Chondrocyte (in vitro differentiated cells): Measurements from ENCODE around the gene NMUR2. TPM values are rescaled to one million over a fixed set of nuclear protein-coding genes. Genes with fewer than 3 reads are reported as not detected.

ENCODE experiments used
- DNase-seq: peaks from one replicate; pipeline ENCODE4 v3.0.0; 2021; ENCODE audit warnings: mixed read lengths, low spot score
- H3K27ac Mint-ChIP-seq: one replicate; pipeline ENCODE4 v1.8.0; 2021; ENCODE audit warnings: mild to moderate bottlenecking, moderate library complexity, mixed read lengths; ENCODE audit not compliant: unreplicated experiment
- H3K27me3 Mint-ChIP-seq: 2 replicates; pipeline ENCODE4 v1.8.0; 2021; ENCODE audit warnings: low read depth, mixed read lengths
- H3K36me3 Mint-ChIP-seq: 2 replicates; pipeline ENCODE4 v1.8.0; 2021; ENCODE audit warnings: low read depth, mixed read lengths
- H3K4me1 Mint-ChIP-seq: 2 replicates; pipeline ENCODE4 v1.8.0; 2021; ENCODE audit warnings: low read depth, mild to moderate bottlenecking, mixed read lengths
- H3K4me3 Mint-ChIP-seq: one replicate; pipeline ENCODE4 v1.8.0; 2021; ENCODE audit warnings: mild to moderate bottlenecking, moderate library complexity, mixed read lengths; ENCODE audit not compliant: unreplicated experiment
- H3K9me3 Mint-ChIP-seq: 2 replicates; pipeline ENCODE4 v1.8.0; 2021; ENCODE audit warnings: low read depth, mixed read lengths
- total RNA-seq: library from RNA; stranded (reverse); gene quantifications from 3 replicates; pipeline ENCODE4 v1.2.1, GENCODE V29; 2021
- TF ChIP-seq, protein P1 (sequence below): fragments of 200-600 bp; sonication (generic); IDR thresholded peaks from 2 replicates; pipeline ENCODE4 v1.5.0; 2021; ENCODE audit warnings: antibody characterized with exemption, mild to moderate bottlenecking, moderate library complexity

NMUR2 gene
- total RNA-seq, 1 donor from 2014 or later: not detected

GRCh38 chr5:152366716-152367115 is 38.4 kb downstream of the NMUR2 start:
- Mint-ChIP-seq H3K4me1 (no peaks in the 10 kb centered on the region), H3K4me3 (no peak overlapping the region), H3K27me3 (no peaks in the 10 kb centered on the region), H3K36me3 (no peaks in the 10 kb centered on the region), H3K27ac (no peak overlapping the region), H3K9me3 (no peaks in the 10 kb centered on the region)
- TF ChIP-seq, protein P1, sequence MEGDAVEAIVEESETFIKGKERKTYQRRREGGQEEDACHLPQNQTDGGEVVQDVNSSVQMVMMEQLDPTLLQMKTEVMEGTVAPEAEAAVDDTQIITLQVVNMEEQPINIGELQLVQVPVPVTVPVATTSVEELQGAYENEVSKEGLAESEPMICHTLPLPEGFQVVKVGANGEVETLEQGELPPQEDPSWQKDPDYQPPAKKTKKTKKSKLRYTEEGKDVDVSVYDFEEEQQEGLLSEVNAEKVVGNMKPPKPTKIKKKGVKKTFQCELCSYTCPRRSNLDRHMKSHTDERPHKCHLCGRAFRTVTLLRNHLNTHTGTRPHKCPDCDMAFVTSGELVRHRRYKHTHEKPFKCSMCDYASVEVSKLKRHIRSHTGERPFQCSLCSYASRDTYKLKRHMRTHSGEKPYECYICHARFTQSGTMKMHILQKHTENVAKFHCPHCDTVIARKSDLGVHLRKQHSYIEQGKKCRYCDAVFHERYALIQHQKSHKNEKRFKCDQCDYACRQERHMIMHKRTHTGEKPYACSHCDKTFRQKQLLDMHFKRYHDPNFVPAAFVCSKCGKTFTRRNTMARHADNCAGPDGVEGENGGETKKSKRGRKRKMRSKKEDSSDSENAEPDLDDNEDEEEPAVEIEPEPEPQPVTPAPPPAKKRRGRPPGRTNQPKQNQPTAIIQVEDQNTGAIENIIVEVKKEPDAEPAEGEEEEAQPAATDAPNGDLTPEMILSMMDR: no peak
- no peak for DNase-seq

DNA sequence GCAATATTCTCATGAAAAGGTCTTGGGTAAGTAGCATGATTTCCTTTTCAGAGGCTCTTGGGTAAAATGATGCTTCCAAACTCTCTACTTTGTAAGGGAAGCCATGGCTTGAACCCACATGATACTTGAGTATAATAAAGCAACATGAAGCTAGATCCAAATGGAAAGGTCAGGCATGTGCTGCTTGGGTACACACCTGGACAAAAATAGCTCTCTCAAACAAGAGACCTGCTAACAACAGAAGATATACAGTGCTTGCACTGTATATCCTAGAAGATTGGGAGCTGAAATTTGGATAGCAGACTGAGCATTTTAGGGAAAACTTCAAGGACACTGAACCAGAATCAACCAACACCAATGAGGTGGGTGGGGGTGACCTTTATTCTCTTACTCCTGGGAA is 40.2 kb downstream of the NMUR2 start:
- TF ChIP-seq, protein P1: no peak
- H3K4me1 Mint-ChIP-seq: no peaks in the 10 kb centered on the region
- H3K4me3 Mint-ChIP-seq: no peak overlapping the region
- peaks cover 5% of the 10 kb centered on the region for H3K27me3 Mint-ChIP-seq
- no peak overlapping the region for H3K27ac Mint-ChIP-seq
- H3K36me3 Mint-ChIP-seq: no peaks in the 10 kb centered on the region
- no peaks in the 10 kb centered on the region for H3K9me3 Mint-ChIP-seq
- no peak for DNase-seq

DNA sequence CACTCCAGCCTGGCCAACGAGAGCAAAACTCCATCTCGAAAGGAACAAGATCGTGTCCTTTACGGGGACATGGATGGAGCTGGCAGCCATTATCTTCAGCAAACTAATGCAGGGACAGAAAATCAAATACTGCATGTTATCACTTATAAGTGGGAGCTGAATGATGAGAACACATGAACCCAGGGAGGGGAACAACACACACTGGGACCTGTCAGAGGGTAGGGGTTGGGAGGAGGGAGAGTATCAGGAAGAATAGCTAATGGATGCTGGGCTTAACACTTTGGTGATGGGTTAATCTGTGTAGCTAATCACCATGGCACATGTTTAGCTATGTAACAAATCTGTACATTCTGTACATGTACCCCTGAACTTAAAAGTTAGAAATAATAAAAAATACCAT is 40.9 kb downstream of the NMUR2 start:
- Mint-ChIP-seq H3K4me1 (no peaks in the 10 kb centered on the region), H3K9me3 (no peaks in the 10 kb centered on the region), H3K36me3 (no peaks in the 10 kb centered on the region), H3K4me3 (no peak overlapping the region), H3K27me3 (peaks cover 5% of the 10 kb centered on the region), H3K27ac (no peak overlapping the region)
- TF ChIP-seq, protein P1: no peak
- no peak for DNase-seq

- TF ChIP-seq, protein P1: no peak
- Mint-ChIP-seq H3K4me3 (no peak overlapping the region), H3K9me3 (no peaks in the 10 kb centered on the region), H3K27ac (no peak overlapping the region), H3K4me1 (no peaks in the 10 kb centered on the region), H3K27me3 (peaks cover 12% of the 10 kb centered on the region), H3K36me3 (no peaks in the 10 kb centered on the region)
- DNase-seq: no peak
Measured at GRCh38 chr5:152358861-152359568, 46.1 kb downstream of the NMUR2 start.

- Mint-ChIP-seq H3K27ac (no peak overlapping the region), H3K9me3 (no peaks in the 10 kb centered on the region), H3K4me1 (no peaks in the 10 kb centered on the region), H3K4me3 (no peak overlapping the region), H3K27me3 (peaks cover 15% of the 10 kb centered on the region), H3K36me3 (no peaks in the 10 kb centered on the region)
- TF ChIP-seq, protein P1: no peak
- DNase-seq: no peak
Measured at GRCh38 chr5:152356506-152356905, 48.6 kb downstream of the NMUR2 start.
